Measurements from ENCODE around the gene TBC1D5. TPM values are rescaled to one million over a fixed set of nuclear protein-coding genes. Genes with fewer than 3 reads are reported as not detected.

TBC1D5 gene
- total RNA-seq, 1 experiment from 2014 or later = 26.1 TPM

- TF ChIP-seq, protein P1, sequence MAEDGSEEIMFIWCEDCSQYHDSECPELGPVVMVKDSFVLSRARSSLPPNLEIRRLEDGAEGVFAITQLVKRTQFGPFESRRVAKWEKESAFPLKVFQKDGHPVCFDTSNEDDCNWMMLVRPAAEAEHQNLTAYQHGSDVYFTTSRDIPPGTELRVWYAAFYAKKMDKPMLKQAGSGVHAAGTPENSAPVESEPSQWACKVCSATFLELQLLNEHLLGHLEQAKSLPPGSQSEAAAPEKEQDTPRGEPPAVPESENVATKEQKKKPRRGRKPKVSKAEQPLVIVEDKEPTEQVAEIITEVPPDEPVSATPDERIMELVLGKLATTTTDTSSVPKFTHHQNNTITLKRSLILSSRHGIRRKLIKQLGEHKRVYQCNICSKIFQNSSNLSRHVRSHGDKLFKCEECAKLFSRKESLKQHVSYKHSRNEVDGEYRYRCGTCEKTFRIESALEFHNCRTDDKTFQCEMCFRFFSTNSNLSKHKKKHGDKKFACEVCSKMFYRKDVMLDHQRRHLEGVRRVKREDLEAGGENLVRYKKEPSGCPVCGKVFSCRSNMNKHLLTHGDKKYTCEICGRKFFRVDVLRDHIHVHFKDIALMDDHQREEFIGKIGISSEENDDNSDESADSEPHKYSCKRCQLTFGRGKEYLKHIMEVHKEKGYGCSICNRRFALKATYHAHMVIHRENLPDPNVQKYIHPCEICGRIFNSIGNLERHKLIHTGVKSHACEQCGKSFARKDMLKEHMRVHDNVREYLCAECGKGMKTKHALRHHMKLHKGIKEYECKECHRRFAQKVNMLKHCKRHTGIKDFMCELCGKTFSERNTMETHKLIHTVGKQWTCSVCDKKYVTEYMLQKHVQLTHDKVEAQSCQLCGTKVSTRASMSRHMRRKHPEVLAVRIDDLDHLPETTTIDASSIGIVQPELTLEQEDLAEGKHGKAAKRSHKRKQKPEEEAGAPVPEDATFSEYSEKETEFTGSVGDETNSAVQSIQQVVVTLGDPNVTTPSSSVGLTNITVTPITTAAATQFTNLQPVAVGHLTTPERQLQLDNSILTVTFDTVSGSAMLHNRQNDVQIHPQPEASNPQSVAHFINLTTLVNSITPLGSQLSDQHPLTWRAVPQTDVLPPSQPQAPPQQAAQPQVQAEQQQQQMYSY (CRISPR knock-in tag; IDR thresholded peaks at IDR 0.05) = no peak
- TF ChIP-seq HMGA2 (CRISPR knock-in tag; IDR thresholded peaks at IDR 0.05) = no peak
Measured at GRCh38 chr3:17176757-17177156, 565.7 kb downstream of the TBC1D5 start (continued).

DNA sequence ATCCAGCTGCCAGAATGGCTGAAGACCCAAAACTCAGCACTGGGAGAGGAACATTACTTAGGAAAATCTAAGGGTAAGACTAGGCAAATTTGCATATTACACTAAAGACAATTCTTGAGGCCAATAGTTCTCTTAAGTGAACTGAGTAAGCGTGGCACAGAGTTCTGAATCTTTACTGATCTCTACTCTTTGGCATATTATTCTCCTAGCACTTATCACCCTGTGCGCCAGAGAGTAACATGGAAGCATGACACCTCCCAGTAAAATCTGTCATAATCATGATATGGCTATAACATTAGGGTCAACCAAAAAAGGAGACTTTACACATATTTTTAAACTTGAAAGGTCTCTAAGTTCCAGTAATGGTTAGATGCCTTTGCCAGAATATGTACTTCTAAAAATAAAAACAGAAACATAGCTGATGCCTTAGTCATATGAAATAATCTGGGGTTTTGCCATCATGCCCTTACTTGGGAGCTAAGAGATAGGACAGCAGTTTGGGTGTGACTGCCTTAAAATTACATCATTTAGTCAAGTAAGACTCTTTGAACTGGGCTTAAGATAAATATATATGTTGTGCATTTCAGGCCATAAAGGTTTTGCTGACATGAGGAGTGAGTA, 567.1 kb downstream of the TBC1D5 start:
- ATAC-seq = no peak
- no peak overlapping the region for H3K27ac Mint-ChIP-seq
- TF ChIP-seq NFE2L1 (CRISPR knock-in tag; IDR thresholded peaks at IDR 0.05) = no peak
- no peak for TF ChIP-seq ARID4B (CRISPR knock-in tag; IDR thresholded peaks at IDR 0.05; ENCODE audit: borderline replicate concordance)
- TF ChIP-seq TEAD1 (CRISPR knock-in tag; IDR thresholded peaks at IDR 0.05) = no peak
- TF ChIP-seq ATF3 (CRISPR knock-in tag; conservative IDR thresholded peaks at IDR 0.05) = no peak
- TF ChIP-seq, protein P2, sequence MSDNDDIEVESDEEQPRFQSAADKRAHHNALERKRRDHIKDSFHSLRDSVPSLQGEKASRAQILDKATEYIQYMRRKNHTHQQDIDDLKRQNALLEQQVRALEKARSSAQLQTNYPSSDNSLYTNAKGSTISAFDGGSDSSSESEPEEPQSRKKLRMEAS (CRISPR knock-in tag; IDR thresholded peaks at IDR 0.05) = no peak
- no peaks in the 10 kb centered on the region for H3K36me3 Mint-ChIP-seq
- no peak overlapping the region for H3K4me3 Mint-ChIP-seq
- ChIA-PET POLR2A (no interaction called here), CTCF (no interaction called here)
- DNase-seq (ENCODE audit: low spot score) = no peak
- no peaks in the 10 kb centered on the region for H3K9me3 Mint-ChIP-seq
- H3K27me3 Mint-ChIP-seq (ENCODE audit: low read depth) = no peaks in the 10 kb centered on the region
- H3K4me1 Mint-ChIP-seq = no peaks in the 10 kb centered on the region

GRCh38 chr3:17166369-17166768, 576.1 kb downstream of the TBC1D5 start:
- Mint-ChIP-seq H3K9me3 (no peaks in the 10 kb centered on the region), H3K27ac (no peak overlapping the region), H3K4me3 (no peak overlapping the region), H3K4me1 (peaks cover 6% of the 10 kb centered on the region), H3K27me3 (ENCODE audit: low read depth) (no peaks in the 10 kb centered on the region), H3K36me3 (no peaks in the 10 kb centered on the region)
- POLR2A ChIA-PET = no interaction called here
- DNase-seq (ENCODE audit: low spot score) (no peak), ATAC-seq (no peak)
- no peak for TF ChIP-seq NR1H2 (CRISPR knock-in tag; IDR thresholded peaks at IDR 0.05)
- TF ChIP-seq CBFB (CRISPR knock-in tag; IDR thresholded peaks at IDR 0.05; ENCODE audit: low read depth) = no peak
- no peak for TF ChIP-seq ZNF219 (CRISPR knock-in tag; IDR thresholded peaks at IDR 0.05; ENCODE audit: borderline replicate concordance)
- TF ChIP-seq NFE2L1 (CRISPR knock-in tag; IDR thresholded peaks at IDR 0.05) = no peak
- no peak for TF ChIP-seq KAT7 (CRISPR knock-in tag; IDR thresholded peaks at IDR 0.05; ENCODE audit: borderline replicate concordance)
- no peak for TF ChIP-seq JAZF1 (CRISPR knock-in tag; IDR thresholded peaks at IDR 0.05)
- TF ChIP-seq MXD4 (CRISPR knock-in tag; IDR thresholded peaks at IDR 0.05; ENCODE audit: borderline replicate concordance) = no peak
- TF ChIP-seq, protein P3, sequence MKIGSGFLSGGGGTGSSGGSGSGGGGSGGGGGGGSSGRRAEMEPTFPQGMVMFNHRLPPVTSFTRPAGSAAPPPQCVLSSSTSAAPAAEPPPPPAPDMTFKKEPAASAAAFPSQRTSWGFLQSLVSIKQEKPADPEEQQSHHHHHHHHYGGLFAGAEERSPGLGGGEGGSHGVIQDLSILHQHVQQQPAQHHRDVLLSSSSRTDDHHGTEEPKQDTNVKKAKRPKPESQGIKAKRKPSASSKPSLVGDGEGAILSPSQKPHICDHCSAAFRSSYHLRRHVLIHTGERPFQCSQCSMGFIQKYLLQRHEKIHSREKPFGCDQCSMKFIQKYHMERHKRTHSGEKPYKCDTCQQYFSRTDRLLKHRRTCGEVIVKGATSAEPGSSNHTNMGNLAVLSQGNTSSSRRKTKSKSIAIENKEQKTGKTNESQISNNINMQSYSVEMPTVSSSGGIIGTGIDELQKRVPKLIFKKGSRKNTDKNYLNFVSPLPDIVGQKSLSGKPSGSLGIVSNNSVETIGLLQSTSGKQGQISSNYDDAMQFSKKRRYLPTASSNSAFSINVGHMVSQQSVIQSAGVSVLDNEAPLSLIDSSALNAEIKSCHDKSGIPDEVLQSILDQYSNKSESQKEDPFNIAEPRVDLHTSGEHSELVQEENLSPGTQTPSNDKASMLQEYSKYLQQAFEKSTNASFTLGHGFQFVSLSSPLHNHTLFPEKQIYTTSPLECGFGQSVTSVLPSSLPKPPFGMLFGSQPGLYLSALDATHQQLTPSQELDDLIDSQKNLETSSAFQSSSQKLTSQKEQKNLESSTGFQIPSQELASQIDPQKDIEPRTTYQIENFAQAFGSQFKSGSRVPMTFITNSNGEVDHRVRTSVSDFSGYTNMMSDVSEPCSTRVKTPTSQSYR (CRISPR knock-in tag; IDR thresholded peaks at IDR 0.05) = no peak
- CTCF ChIA-PET = interaction anchor here (1.0 kb wide), 1 partner anchor 29 kb away, joined by 3 read pairs; no protein-coding TSS in a partner anchor

Measured in WTC11 (cell line).